Vagina (tissue), 2 donors: ENCODE measurements around the gene TRABD2B. TPM values are rescaled to one million over a fixed set of nuclear protein-coding genes. Genes with fewer than 3 reads are reported as not detected.

Source experiments
- DNase-seq, 2 donors: peaks; one replicate each; pipeline ENCODE4 v3.0.0-alpha.2; 2017; ENCODE audit errors: extremely low spot score in 2 of 2
- H3K27ac ChIP-seq: fragments of 200-600 bp; sonication (generic); one replicate; pipeline ENCODE4 v1.5.1; 2019
- H3K27me3 ChIP-seq: fragments of 200-600 bp; sonication (generic); one replicate; pipeline ENCODE4 v1.5.1; 2019
- H3K36me3 ChIP-seq, 2 donors: fragments of 200-600 bp; sonication (generic); one replicate each; pipeline ENCODE4 v1.5.1; 2017 to 2019
- H3K4me1 ChIP-seq: fragments of 200-600 bp; sonication (generic); one replicate; pipeline ENCODE4 v1.5.1; 2019
- H3K4me3 ChIP-seq, 2 donors: fragments of 200-600 bp; sonication (generic); 1 replicate in 1 of 2; 2 replicates in 1 of 2; pipeline ENCODE4 v1.5.1; 2016 to 2019
- H3K9me3 ChIP-seq: fragments of 200-600 bp; sonication (generic); one replicate; pipeline ENCODE4 v1.5.1; 2019
- POLR2A ChIP-seq, 2 donors: fragments of 450-650 bp; IDR thresholded peaks; one replicate each; pipeline ENCODE4 v1.6.1; 2017; ENCODE audit warnings: antibody characterized with exemption in 2 of 2, mild to moderate bottlenecking in 2 of 2, moderate library complexity in 2 of 2
- POLR2AphosphoS5 ChIP-seq, 2 donors: sonication (generic); formaldehyde crosslinking; IDR thresholded peaks; one replicate each; pipeline ENCODE4 v1.9.0; 2017; ENCODE audit warnings: antibody characterized with exemption in 2 of 2, mild to moderate bottlenecking in 2 of 2, low read depth in 1 of 2; ENCODE audit not compliant: insufficient read depth in 1 of 2
- intact Hi-C: fragments of 100-400 bp; cut with DNase I; formaldehyde crosslinking; loops from one replicate; pipeline ENCODE4 v1.15.1; 2023
- total RNA-seq: library from RNA; depleted of rRNA; stranded (reverse); fragments of >200 nt; gene quantifications from one replicate; pipeline ENCODE4 v1.2.3, GENCODE V29; 2016
- TF ChIP-seq, protein P1 (sequence below), 3 experiments: fragments of 450-650 bp in 2 of 3; fragments of 200-600 bp in 1 of 3; sonication (generic) in 1 of 3; IDR thresholded peaks; one replicate each; pipeline ENCODE4 v1.5.1; 2017 to 2019; ENCODE audit warnings: antibody characterized with exemption in 3 of 3, mild to moderate bottlenecking in 2 of 3, moderate library complexity in 2 of 3

The TRABD2B gene
- total RNA-seq, 1 donor from 2014 or later = 5.6 TPM

DNA sequence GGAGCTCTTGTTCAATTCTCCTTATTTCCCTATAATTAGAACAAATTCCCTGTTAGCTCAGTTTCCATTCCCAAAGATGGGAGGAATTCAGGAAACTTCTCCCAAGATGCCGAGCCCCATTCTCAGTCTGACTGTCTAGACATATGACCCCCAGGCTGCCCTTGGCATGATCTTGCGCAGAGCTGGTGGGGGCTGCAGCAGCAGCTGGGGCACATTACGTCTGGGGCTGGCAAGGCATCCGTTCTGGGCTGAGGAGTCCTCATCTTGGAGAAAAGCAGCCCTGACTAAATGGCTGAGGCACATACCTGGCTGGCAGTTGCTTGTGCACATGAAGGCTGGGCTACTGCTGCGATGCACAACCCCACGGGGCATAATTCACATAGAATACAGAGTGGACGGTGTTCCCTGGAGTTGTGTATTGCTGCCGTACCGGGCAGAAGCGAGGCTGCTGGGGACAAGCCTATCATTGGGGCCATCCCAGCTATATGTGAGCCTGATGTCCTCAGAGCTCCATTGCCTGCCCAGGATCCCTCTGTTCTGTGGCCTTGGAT is 36.4 kb upstream of the TRABD2B start:
- no peak for DNase-seq
- H3K27me3 ChIP-seq = no peaks in the 10 kb centered on the region
- no peaks in the 10 kb centered on the region for H3K36me3 ChIP-seq
- intact Hi-C loops = no loop called here
- no peak overlapping the region for H3K4me3 ChIP-seq
- no peaks in the 10 kb centered on the region for H3K4me1 ChIP-seq
- H3K27ac ChIP-seq = no peak overlapping the region
- TF ChIP-seq, protein P1, sequence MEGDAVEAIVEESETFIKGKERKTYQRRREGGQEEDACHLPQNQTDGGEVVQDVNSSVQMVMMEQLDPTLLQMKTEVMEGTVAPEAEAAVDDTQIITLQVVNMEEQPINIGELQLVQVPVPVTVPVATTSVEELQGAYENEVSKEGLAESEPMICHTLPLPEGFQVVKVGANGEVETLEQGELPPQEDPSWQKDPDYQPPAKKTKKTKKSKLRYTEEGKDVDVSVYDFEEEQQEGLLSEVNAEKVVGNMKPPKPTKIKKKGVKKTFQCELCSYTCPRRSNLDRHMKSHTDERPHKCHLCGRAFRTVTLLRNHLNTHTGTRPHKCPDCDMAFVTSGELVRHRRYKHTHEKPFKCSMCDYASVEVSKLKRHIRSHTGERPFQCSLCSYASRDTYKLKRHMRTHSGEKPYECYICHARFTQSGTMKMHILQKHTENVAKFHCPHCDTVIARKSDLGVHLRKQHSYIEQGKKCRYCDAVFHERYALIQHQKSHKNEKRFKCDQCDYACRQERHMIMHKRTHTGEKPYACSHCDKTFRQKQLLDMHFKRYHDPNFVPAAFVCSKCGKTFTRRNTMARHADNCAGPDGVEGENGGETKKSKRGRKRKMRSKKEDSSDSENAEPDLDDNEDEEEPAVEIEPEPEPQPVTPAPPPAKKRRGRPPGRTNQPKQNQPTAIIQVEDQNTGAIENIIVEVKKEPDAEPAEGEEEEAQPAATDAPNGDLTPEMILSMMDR (IDR thresholded peaks at IDR 0.05) = no peak
- TF ChIP-seq POLR2AphosphoS5 (IDR thresholded peaks at IDR 0.05; ENCODE audit: insufficient read depth in 1 of 2, low read depth in 1 of 2) = no peak
- TF ChIP-seq POLR2A (IDR thresholded peaks at IDR 0.05) = no peak
- no peaks in the 10 kb centered on the region for H3K9me3 ChIP-seq

DNA sequence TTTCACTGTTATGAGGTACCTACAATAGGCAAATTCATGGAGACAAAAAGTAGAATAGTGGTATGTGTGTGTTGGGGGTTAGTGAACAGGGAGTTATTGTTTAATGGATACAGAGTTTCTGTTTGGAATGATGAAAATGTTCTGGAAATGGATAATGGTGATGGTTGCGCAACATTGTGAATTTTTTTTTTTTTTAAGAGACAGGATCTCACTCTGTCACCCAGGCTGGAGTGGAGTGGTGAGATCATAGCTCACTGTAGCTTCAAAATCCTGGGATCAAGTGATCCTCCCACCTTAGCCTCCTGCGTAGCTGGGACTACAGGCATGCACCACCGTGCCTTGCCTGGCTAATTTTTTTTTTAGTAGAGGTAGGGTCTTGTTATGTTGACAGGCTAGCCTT is 34.5 kb upstream of the TRABD2B start:
- Histone ChIP-seq H3K27me3 (no peaks in the 10 kb centered on the region), H3K4me1 (no peaks in the 10 kb centered on the region), H3K27ac (no peak overlapping the region), H3K36me3 (no peaks in the 10 kb centered on the region), H3K9me3 (no peaks in the 10 kb centered on the region), H3K4me3 (no peak overlapping the region)
- no peak for DNase-seq
- TF ChIP-seq POLR2A (IDR thresholded peaks at IDR 0.05) = no peak
- TF ChIP-seq, protein P1 (IDR thresholded peaks at IDR 0.05) = no peak
- TF ChIP-seq POLR2AphosphoS5 (IDR thresholded peaks at IDR 0.05; ENCODE audit: insufficient read depth in 1 of 2, low read depth in 1 of 2) = no peak
- intact Hi-C loops = no loop called here

DNA sequence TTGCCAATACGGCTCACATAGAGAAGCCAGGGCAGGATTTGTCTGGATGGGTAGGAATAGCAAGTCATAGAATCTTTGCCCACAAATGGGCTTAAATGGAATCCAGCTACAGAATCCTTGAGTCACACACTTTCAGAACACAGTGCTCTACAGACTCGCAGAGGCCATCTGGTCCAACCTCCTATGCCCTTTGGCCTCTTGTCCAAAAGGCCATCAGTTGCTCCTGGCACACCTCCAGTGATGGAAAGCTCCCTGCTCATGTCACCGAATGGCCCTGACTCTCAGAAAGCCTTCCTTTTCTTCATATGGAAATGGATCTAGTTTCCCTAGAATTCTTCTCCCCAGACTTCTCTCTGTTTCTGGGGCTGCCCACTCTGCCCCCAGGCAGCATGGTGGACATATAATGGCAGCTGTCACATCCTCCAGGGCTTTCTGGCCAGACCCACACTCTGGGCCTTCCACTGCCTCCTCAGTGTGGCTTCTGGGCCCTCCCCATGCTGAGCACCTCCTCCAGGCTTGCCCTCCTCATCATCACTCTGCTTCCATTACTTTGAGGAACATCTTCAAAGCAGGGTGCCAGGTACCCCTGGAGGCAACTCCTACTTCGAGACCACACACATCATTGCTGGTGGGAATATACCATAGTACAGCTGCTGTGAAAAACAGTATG is 33.6 kb upstream of the TRABD2B start:
- TF ChIP-seq POLR2AphosphoS5 (IDR thresholded peaks at IDR 0.05; ENCODE audit: insufficient read depth in 1 of 2, low read depth in 1 of 2) = no peak
- TF ChIP-seq, protein P1 (IDR thresholded peaks at IDR 0.05) = no peak
- no peak for TF ChIP-seq POLR2A (IDR thresholded peaks at IDR 0.05)
- Histone ChIP-seq H3K4me3 (no peak overlapping the region), H3K36me3 (no peaks in the 10 kb centered on the region), H3K27me3 (no peaks in the 10 kb centered on the region), H3K27ac (no peak overlapping the region), H3K9me3 (no peaks in the 10 kb centered on the region), H3K4me1 (no peaks in the 10 kb centered on the region)
- intact Hi-C loops = no loop called here
- DNase-seq = no peak

DNA sequence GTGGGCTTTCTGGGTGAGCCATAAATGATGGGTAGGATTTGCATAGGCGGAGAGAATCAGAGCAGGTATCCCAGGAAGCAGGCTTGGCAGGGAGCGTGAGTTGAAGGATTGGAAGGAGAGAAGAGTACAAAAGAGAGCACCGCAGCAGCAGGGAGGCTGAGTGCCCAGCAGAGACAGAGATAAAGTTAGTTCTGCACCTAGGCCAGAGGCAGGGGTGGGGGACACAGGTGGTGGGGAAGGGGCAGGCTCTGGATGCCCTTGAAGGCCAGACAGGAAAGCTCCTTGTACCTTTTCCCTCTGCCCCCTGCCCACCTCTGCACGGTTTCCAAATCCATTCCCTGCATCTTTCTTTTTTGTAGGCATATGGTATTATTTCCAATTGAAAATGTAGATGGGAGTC is 33.0 kb upstream of the TRABD2B start:
- H3K9me3 ChIP-seq = no peaks in the 10 kb centered on the region
- intact Hi-C loops = no loop called here
- no peak overlapping the region for H3K27ac ChIP-seq
- H3K4me1 ChIP-seq = no peaks in the 10 kb centered on the region
- DNase-seq = no peak
- no peaks in the 10 kb centered on the region for H3K36me3 ChIP-seq
- no peak overlapping the region for H3K4me3 ChIP-seq
- no peaks in the 10 kb centered on the region for H3K27me3 ChIP-seq
- TF ChIP-seq POLR2A (IDR thresholded peaks at IDR 0.05) = no peak
- TF ChIP-seq, protein P1 (IDR thresholded peaks at IDR 0.05) = no peak
